KG1 (cell line): ENCODE results near the gene CSF1.
A peak's percentile ranks its signal among the peaks of the same experiment; 100 is the strongest.
"Not testable (repeated sequence)": the region's sequence is repeated elsewhere in the genome, so short reads cannot be mapped to it uniquely, and the experiment has no call there.

Experiments
- DNase-seq: peaks from one replicate; lab custom pipeline; 2025; lab: John Stamatoyannopoulos, UW

The CSF1 gene

GRCh38 chr1:109937738-109938137 is 27.1 kb downstream of the CSF1 start:
- no peak for DNase-seq

GRCh38 chr1:109938556-109938955 is 27.9 kb downstream of the CSF1 start:
- DNase-seq: no peak

DNA sequence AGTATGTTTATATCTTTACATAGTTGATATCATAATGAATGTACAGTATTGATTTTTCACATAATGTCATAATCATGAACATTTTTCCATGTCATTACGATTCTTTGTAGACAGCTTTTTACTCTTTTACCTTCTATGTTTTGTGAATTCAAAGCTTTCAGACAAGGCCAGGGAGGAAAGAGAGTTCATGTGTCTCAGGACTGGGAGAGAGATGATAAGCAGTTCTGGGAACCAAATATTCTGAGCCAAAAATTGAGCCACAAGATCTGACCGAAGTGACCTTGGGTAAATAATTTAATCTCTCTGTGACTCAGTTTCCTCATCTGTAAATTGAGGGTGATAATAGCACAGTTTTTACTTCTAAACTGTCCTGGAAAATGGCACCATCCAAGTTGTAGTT is 31.8 kb downstream of the CSF1 start:
- DNase-seq: no peak

- peak; percentile 12 for DNase-seq
Observed at GRCh38 chr1:109944541-109944940, 33.9 kb downstream of the CSF1 start.

DNA sequence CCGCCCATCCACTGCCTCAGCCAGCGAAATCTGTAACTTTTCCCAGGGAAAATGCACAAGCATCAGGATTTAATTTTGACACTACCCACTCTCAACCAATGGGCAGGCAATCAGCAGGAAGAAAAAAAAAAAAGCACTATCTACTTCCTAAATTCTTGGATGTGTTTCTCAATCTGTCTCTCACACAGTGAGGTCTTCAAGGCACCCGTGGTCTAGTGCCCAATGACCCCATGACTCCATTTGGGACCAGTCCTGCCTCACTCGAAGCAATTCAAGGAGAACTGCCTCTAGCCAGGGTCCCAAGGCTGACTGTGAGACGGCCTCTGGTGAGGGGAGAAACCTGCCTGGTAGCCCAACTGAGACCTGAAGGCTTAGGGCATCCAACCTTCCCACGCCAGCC is 35.9 kb downstream of the CSF1 start:
- no peak for DNase-seq

DNA sequence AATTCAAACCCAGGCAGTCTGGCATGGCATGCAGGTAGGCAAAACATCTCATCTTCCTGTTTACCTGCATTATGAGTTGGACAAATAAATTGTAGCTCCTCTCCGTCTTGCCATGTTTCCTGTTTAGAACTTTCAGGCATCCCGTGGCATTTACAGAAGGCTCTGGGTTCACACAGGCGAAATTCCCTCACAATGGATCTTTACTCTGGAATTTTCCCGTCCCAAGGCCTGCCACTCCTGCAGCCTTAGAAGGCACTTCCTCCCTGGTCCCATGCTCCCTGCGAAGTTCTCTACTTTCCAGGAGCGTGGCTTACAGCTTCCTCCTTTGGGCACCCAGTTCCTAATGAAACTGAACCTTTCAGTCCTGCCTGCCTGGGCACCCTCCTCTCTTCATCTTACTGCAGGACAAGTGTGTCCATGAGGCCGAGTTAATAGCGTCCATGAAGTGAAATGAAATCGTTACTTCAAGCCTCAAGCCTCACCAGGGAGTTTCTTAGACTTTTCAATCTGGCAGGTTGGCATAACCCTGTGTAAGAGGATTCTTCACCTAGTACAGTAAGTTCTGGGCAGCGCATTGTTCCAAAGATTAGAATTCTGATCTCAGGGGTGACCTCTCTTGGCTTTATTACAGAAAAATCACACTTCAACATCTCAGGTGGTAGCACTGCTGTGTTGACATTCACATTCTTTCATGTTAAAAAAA is 37.1 kb downstream of the CSF1 start:
- no peak for DNase-seq

GRCh38 chr1:109948285-109948630 is 37.6 kb downstream of the CSF1 start:
- no peak for DNase-seq

- DNase-seq: no peak
Observed at GRCh38 chr1:109950038-109950437, 39.4 kb downstream of the CSF1 start.

DNA sequence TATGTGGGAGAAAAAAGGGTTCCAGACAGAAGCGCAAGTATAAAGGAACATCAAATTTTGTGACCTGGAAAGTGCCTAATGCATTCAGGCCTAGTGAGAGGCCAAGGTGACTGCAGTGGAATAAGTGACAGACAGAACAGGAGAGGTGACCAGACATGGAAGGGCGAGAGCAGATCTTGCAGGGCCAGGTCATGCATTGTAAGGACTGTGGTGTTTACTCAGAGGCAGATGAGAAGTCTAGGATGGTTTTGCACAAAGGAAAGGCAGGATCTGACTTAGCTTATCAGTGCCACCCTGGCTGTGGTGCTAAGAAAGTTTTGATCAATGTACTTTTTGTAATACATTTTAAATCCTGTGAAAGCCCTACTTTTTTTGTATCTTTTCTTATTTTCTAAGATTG is 39.9 kb downstream of the CSF1 start:
- no peak for DNase-seq

DNA sequence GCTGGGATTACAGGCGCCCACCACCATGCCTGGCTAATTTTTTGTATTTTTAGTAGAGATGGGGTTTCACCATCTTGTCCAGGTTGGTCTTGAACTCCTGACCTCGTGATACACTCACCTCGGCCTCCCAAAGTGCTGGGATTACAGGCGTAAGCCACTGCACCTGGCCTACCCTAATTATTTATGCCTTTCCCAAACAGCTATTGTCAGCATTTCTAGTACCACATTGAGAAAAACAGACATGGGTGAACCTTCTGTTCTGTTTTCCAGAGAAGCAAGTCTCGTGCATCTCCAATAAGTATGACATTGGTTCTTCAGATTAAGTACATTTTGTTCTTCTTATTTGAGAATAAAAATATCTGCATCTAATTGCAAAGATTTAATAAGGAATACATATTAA is 40.9 kb downstream of the CSF1 start:
- DNase-seq: not testable (repeated sequence)

DNA sequence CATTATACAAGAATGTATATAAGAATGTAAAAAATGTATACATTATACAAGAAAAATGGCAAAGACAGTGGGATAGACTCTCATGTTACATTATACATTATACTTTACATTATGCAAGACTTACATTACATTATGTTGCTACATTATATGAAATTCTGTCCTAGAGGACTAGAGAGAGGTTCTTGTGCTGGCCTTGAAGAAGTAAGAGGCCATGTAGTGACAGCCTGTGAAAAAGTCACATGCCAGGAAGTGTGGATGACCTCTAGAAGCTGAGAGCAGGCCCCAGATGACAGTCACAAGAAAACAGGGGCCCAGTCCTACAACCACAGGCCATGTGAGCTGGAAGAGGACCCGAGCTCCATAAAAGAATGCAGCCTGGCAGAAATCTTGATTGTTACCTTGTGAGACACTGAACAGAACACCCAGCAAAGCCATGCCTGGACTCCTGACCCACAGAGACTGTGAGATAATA is 43.4 kb downstream of the CSF1 start:
- no peak for DNase-seq

DNA sequence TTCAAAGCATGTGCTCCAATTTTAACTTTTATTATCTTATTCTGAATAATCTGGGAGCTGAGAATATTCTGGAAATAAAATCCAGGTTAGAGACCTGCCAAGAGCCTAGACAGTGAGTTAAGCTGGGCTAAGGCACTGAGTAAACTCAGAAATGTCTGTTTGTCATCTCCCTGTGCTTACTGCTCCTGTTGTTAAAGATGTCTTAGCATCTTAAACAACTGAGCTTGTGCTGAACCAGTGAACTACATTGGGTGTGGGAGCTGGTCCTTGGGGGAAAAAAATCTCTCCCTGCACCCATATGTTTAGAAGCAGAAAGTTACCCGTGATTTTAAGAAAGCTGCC is 49.0 kb downstream of the CSF1 start:
- DNase-seq: no peak

- no peak for DNase-seq
Observed at GRCh38 chr1:109959974-109960744, 49.5 kb downstream of the CSF1 start.

GRCh38 chr1:109960745-109961094 is 50.1 kb downstream of the CSF1 start:
- no peak for DNase-seq

- DNase-seq: no peak
Observed at GRCh38 chr1:109963864-109964263, 53.2 kb downstream of the CSF1 start.

GRCh38 chr1:109969146-109969829 is 58.6 kb downstream of the CSF1 start:
- DNase-seq: no peak

DNA sequence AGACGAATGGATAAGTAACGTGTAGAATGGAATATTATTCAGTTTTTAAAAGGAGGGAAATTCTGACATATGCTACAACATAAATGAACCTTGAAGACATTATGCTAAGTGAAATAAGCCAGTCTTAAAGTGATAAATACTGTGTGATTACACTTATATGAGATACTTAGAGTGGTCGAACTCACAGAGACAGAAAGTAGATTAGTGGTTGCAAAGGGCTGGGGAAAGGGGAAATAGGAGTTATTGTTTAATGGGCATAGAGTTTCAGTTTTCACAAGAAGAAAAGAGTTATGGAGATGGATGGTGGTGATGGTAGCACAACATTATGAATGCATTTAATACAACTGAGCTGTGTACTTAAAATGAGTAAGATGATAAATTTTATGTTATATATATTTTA is 59.3 kb downstream of the CSF1 start:
- no peak for DNase-seq

DNA sequence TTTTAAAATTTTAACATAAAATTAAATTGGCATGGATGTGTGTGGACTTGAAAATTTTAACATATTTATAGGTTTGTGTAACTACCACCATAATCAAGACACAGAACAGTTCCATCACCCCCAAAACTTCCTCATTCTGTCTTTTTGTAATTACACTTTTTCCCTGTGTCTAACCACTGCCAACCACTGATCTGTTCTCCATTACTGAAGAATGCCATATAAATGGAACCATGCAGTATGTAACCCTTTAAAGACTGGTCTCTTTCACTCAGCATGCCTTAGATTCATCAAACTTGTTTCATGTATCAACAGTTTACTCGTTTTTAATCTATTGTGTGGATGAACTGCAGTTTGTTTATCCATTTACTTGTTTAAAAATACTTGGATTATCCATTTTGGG is 60.9 kb downstream of the CSF1 start:
- DNase-seq: no peak

GRCh38 chr1:109974191-109974590 is 63.5 kb downstream of the CSF1 start:
- DNase-seq: no peak

- no peak for DNase-seq
Observed at GRCh38 chr1:109975718-109976117, 65.1 kb downstream of the CSF1 start.

GRCh38 chr1:109976762-109977161 is 66.1 kb downstream of the CSF1 start:
- DNase-seq: no peak

- no peak for DNase-seq
Observed at GRCh38 chr1:109977225-109977624, 66.6 kb downstream of the CSF1 start.

- no peak for DNase-seq
Observed at GRCh38 chr1:109977657-109978378, 67.2 kb downstream of the CSF1 start.
